PFSK-1 (cell line): ENCODE results near the gene INPP4B.

Experiments used
- FOXP2 ChIP-seq: optimal IDR thresholded peaks from 2 replicates; pipeline ENCODE3; 2011; ENCODE audit warnings: borderline replicate concordance, control low read depth, inconsistent platforms; ENCODE audit not compliant: insufficient read depth; ENCODE audit errors: extremely low read length, extremely low read depth
- POLR2AphosphoS5 ChIP-seq: IDR thresholded peaks from 2 replicates; pipeline ENCODE4 v1.6.1; 2012; ENCODE audit warnings: low read depth, mild to moderate bottlenecking, control low read depth, low read length, moderate library complexity
- REST ChIP-seq, 2 experiments: IDR thresholded peaks; 2 replicates each; pipeline versions ENCODE4 v1.6.1 to v1.8.0; 2011 to 2012; ENCODE audit warnings: low read depth in 2 of 2, low read length in 2 of 2, control low read depth in 1 of 2, inconsistent platforms in 1 of 2, mild to moderate bottlenecking in 1 of 2, moderate library complexity in 1 of 2; ENCODE audit not compliant: insufficient read depth in 1 of 2
- SIN3A ChIP-seq: IDR thresholded peaks from 2 replicates; pipeline ENCODE4 v1.6.1; 2012; ENCODE audit warnings: mild to moderate bottlenecking, low read length, moderate library complexity, borderline replicate concordance; ENCODE audit not compliant: insufficient read depth
- TAF1 ChIP-seq: IDR thresholded peaks from 2 replicates; pipeline ENCODE4 v1.6.1; 2012; ENCODE audit warnings: low read length, control low read depth, borderline replicate concordance; ENCODE audit not compliant: insufficient read depth

Gene INPP4B

GRCh38 chr4:142556570-142557238 is 289.4 kb downstream of the INPP4B start:
- no peak for TF ChIP-seq FOXP2
- no peak for TF ChIP-seq REST (IDR thresholded peaks at IDR 0.05; ENCODE audit: insufficient read depth in 1 of 2, low read depth in 2 of 2, low read length in 2 of 2)
- no peak for TF ChIP-seq SIN3A
- TF ChIP-seq TAF1 = no peak
- no peak for TF ChIP-seq POLR2AphosphoS5

GRCh38 chr4:142556048-142556447 is 290.1 kb downstream of the INPP4B start:
- TF ChIP-seq FOXP2 (no peak), POLR2AphosphoS5 (no peak), REST (IDR thresholded peaks at IDR 0.05; ENCODE audit: insufficient read depth in 1 of 2, low read depth in 2 of 2, low read length in 2 of 2) (no peak), TAF1 (no peak), SIN3A (no peak)

- TF ChIP-seq SIN3A = no peak
- TF ChIP-seq POLR2AphosphoS5 = no peak
- no peak for TF ChIP-seq REST (IDR thresholded peaks at IDR 0.05; ENCODE audit: insufficient read depth in 1 of 2, low read depth in 2 of 2, low read length in 2 of 2)
- no peak for TF ChIP-seq TAF1
- TF ChIP-seq FOXP2 = no peak
Observed at GRCh38 chr4:142554412-142554811, 291.7 kb downstream of the INPP4B start.

GRCh38 chr4:142551517-142552305 is 294.4 kb downstream of the INPP4B start:
- TF ChIP-seq REST (IDR thresholded peaks at IDR 0.05; ENCODE audit: insufficient read depth in 1 of 2, low read depth in 2 of 2, low read length in 2 of 2) (no peak), FOXP2 (no peak), SIN3A (no peak), POLR2AphosphoS5 (no peak), TAF1 (no peak)
